Ureter (tissue), 1 donor: ENCODE data around the gene KLF6. TPM values are rescaled to one million over a fixed set of nuclear protein-coding genes. Genes with fewer than 3 reads are reported as not detected.

ENCODE experiments used
- DNase-seq: peaks from one replicate; pipeline ENCODE4 v3.0.0-alpha.2; 2020; ENCODE audit warnings: low spot score
- total RNA-seq: library from RNA; stranded (reverse); gene quantifications from one replicate; pipeline ENCODE4 v1.2.4, GENCODE V29; 2023
- donor health status: DM: yes; HTN: yes; CAD: no.

The KLF6 gene
- total RNA-seq, 1 donor from 2014 or later = 171 TPM

DNA sequence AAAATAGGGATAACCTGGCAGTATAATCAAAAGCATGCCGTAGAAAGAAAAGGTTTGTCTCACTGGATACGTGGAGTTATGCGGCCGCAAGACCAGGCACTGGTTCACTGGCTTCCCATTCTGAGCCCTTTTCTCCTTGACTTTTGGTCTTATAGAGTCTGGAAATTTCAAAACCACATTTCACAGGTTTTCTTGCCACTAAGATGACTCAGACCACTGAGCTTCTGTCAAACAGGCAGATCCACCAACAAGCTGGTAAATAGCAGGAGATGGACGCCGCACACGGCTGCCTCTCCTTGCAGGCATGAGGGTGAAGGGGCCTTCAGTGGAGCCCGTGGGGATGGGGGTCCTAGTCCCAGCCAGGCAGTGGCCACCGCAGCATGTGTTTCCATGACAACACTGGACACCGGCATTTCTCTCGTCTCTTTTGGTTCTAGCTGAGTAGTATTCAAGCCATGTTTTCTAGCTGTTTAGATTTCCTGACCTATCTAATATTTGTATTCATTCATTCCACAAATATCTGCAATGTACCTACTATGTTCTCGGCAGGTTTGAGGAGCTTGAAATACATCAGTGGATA, 55.5 kb downstream of the KLF6 start:
- no peak for DNase-seq

DNA sequence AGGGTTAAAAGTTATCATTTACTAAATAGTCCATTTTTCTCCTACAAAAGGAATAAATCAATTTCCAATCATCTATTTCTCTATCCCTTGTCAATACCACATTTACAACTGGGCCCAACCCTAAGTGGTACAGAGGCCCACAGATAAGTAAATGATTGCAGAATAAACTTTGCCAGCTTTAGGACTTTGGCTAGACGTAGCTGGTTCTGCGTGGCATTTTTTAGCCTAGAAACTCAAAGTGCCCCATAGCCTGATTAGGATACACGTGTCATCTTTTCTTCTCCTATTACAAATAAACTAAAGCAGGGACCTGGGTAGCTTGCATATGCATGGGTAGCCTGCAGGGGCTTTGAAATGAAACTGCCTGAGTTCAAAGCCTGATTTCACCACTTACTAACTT, 56.4 kb downstream of the KLF6 start:
- DNase-seq = no peak

GRCh38 chr10:3727268-3727667, 57.7 kb downstream of the KLF6 start:
- no peak for DNase-seq
